CD4-positive, alpha-beta T cell treated with Interleukin-6 for 4 hours (primary cell): ENCODE results near the gene DZIP1.
"Not testable (repeated sequence)": the region's sequence is repeated elsewhere in the genome, so short reads cannot be mapped to it uniquely, and the experiment has no call there.

Experiments
- DNase-seq: peaks from one replicate; pipeline ENCODE4 v3.0.0-alpha.2; 2020; ENCODE audit warnings: mixed read lengths

The DZIP1 gene

GRCh38 chr13:95601906-95602305 is 42.6 kb downstream of the DZIP1 start:
- DNase-seq: no peak

DNA sequence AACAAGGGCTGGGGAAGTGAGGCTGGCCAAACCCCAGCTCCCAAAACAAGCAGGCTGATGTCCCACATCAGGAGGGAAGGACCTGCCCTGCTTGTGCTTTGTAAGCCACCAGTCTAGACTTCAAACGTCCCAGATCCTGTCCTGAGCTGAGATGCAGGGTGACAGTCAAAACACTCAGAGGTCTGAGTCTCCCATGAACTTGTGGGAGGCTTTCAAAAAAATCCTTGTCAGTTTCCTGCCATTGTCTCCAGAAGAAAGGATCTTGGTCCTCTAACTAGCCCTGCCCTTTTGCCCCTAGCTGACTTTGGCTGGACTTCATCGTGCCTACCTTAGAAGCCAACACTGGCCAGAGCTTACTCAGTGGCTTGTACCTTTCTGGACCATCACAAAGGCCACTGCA is 43.3 kb downstream of the DZIP1 start:
- DNase-seq: no peak

- DNase-seq: no peak
Observed at GRCh38 chr13:95596701-95597100, 47.8 kb downstream of the DZIP1 start.

GRCh38 chr13:95593462-95593861 is 51.0 kb downstream of the DZIP1 start:
- DNase-seq: no peak

DNA sequence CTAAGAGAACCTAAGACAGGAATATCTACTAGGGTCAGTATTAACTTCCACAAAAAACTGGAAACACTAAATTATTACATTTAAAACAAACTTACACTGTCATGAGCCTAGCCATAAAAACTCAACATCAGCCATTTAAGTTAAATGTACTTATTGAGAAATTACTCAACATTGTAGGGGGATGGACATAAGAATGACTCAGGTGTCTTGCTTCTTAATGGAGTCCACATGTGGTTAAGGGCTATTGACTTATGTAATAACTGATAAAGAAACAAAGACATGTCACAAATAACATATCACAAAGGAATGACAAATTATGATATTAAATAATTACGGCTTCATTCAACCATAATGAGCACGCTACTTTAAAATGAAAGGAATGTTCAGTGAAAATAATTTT is 55.8 kb downstream of the DZIP1 start:
- no peak for DNase-seq

DNA sequence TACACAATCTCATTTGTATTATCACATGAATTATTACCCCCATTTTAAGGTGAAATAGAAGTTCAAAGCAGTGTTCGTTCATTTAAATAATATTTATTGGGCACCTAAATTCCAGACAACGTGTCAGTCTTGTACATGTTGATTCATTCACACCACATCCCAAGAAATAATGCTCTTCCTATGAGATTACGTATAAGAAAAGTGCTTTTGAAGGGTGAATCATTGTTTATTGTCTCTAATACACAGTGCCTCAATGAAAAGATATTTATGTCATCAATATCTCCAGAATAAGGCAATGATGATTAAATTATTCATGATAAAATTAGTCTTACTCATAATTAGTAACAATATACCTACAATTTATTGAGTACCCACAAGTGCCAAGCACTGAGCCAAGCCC is 56.4 kb downstream of the DZIP1 start:
- no peak for DNase-seq

DNA sequence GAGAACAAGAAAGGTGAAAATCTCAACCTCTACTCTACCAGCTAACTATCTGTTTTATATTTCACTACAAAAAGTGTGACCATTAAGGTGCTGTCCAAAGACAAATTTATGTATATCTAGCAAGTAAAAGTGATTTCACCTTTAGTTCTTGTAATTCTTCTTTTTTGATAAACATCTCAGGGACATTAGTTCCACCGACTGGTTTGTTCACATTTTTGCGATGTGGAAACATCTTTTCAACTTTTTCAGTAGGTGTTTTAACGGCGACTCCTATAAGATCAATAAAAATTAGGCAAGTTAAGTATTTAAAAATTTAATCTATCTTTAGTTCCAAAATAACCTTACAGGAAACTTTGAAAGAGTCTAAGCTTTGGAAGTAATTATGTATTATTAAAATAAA is 58.6 kb downstream of the DZIP1 start:
- DNase-seq: no peak

DNA sequence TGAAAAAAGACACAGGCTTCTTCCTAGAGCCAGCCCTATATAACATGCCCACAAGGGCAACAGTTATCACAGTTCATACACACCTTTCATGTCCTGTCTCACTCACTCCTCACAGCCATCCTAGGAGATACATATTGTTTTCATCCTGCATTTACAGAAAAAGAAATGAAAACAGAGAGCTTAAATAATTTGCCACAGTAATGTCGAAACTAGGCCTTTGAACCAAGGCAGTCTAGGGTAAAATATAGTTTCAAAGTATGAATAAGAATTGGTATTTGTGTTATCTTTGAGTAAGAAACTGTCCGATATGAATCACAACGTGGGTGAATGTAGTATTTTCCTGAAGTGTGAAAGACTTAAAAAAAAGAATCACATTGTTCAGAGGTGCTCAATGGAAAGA is 65.2 kb downstream of the DZIP1 start:
- DNase-seq: no peak

DNA sequence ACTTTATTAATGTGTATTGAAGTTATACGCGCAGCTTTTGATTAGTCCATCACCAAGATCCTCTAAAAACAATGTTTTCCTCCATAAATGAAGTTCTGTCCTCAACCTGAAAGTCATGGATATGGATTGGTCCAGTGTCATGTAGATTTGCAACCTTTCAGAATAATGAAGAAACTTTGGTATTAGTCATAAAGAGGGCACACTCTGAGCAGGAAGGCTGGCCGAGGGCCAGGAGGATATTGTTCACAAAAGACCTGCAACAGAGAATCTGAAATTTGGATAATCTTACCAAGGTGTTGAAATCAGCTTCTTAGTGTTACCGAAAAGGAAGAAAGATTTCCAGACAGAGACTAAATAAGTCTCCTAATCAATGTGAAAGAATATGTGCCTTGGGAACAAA is 71.3 kb downstream of the DZIP1 start:
- DNase-seq: no peak

DNA sequence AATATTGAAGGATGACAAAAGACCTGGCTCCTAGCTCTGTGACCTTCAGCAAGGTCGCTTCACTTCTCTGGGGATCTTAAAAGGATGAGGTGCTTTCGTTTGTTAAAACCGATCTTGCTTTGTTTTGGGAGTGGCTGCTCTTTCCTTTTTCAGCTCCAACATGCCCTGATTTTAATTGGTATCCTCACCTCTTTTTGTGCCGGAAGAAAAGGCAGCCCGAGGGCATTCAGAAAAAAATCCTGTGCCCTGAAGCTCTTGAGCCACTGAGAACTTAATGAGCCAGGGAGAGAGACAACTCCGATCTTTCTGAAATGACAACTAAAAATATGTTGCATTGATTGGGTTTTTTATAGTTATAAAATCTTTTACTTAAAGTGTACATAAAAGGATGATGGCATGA is 72.6 kb downstream of the DZIP1 start:
- no peak for DNase-seq

GRCh38 chr13:95570016-95570415 is 74.5 kb downstream of the DZIP1 start:
- DNase-seq: no peak

- DNase-seq: no peak
Observed at GRCh38 chr13:95568131-95568530, 76.4 kb downstream of the DZIP1 start.

DNA sequence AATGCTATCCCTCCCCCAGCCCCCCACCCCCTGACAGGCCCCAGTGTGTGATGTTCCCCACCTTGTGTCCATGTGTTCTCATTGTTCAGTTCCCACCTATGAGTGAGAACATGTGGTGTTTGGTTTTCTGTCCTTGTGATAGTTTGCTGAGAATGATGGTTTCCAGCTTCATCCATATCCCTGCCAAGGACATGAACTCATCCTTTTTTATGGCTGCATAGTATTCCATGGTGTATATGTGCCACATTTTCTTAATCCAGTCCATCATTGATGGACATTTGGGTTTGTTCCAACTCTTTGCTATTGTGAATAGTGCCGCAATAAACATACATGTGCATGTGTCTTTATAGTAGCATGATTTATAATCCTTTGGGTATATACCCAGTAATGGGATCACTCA is 78.7 kb downstream of the DZIP1 start:
- not testable (repeated sequence) for DNase-seq

DNA sequence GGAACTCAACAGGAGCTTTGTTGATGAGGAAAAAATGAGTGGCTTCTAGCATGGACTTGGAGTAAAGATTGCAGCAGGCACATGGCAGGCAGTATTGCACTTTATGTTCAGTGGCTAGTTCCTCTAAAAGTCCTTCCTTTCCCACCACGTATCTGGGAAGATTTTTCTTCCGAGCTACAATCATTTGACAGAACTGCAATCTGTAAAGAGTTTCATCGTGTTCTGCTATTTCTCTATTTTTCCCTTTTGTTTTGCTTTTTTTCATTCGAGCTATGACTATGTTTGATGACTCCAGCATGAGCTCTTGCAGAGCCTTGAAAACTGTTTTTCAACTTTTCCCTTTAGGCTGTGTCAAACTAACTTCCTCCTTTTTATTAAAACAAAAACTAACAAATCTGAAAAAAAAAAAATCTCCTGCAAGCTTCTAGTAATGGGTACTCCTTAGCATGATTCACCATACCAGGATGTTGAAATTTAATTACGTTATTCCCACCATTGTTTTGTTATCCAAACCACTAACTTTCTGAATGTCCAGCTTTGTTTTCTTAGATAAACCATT is 79.7 kb downstream of the DZIP1 start:
- no peak for DNase-seq

GRCh38 chr13:95564091-95564490 is 80.4 kb downstream of the DZIP1 start:
- DNase-seq: no peak

- no peak for DNase-seq
Observed at GRCh38 chr13:95560387-95560786, 84.1 kb downstream of the DZIP1 start.

DNA sequence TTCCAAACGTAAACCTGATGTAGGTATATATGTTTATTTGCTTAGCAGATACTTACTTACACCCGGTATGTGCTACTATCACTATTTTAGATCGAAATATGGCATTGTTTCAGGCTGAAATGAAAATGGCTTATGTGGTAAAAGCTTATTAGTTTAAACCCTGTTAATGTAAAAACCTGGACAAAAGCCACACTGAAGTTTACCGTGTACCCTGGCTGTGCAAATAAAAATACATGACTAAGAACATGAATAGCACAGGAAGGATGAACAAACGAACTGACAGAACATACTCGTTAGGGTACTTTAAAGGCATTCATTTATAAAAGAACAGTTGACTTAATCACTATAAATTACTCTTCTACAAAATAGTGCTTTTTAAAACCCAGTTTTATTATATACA is 85.4 kb downstream of the DZIP1 start:
- no peak for DNase-seq

DNA sequence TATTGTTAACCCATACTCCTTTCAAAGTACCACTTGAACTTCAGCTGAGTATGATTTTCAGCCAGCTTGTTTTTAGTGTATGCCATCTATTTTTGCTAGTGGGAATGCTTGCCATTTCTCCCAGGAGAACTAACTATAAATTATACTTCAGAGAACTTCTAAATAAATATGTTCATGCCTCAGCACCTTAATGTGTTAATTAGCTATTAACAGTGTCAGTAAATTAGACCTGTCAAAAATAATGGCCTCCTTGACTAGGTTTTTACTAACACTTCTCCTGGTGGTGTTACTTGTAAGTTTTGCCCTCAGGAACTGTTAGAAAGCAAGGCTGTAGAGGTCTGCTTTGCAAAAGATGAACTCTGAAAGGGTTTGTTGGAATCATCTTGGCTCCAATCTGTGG is 87.5 kb downstream of the DZIP1 start:
- no peak for DNase-seq

GRCh38 chr13:95553581-95554385 is 90.7 kb downstream of the DZIP1 start:
- no peak for DNase-seq

GRCh38 chr13:95552539-95553441 is 91.7 kb downstream of the DZIP1 start, which contains the start of gene CLDN10:
CLDN10 (plus strand) TSS chr13:95552720; CDS start chr13:95552754, 34 bp downstream.
- DNase-seq: no peak

DNA sequence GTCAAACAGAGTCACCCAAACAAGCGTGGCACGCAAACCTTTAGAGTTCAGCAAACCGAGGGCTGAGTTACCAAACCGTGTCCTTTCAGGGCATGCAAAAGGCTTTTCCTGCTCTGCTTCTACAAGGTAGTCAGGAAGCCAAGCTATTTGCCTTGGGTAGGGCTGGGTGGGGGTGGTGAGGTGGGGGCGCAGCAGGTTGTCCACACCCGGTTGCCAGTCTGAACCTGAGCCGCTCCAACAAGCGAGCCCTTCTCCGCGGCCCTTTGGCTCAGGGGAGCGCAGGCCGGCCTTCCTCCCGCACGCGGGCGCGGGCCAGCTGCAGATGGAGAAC is 92.3 kb downstream of the DZIP1 start:
- no peak for DNase-seq

DNA sequence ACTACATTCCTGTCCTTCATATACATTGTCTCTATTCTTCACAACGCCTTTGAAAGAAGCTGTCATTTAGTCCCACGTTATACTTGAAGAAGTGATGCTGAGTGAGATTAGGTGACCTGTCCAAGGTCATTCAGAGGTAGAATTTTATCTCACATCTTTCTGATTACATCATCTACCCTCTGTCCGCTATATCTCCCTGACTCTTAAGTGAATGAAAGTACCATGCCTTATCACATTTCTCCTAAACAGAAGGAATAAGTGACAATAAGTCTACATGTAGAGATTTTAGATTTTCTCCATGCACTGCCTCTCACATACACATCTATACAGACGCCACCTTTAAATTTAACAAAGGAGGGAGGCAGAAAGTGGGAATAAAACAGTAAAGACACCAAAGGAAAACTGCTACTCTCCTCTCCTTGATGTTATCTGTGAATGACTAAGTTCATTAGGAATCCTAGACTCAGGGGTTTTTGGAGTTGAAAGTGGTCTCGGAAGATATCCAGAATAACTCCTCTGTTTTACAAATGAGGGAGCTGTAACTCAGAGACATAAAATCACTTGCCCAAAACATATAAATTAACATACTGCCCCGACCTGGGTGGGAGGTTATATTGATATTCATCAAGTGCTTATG is 96.9 kb downstream of the DZIP1 start:
- DNase-seq: no peak

- no peak for DNase-seq
Observed at GRCh38 chr13:95546919-95547318, 97.6 kb downstream of the DZIP1 start.
